ENCODE results near the gene SNX19. TPM values are rescaled to one million over a fixed set of nuclear protein-coding genes. Genes with fewer than 3 reads are reported as not detected.

SNX19 gene
- 10 to 100 TPM; 37.9 to 88.2 (median 72.0) TPM for total RNA-seq

GRCh38 chr11:130916238-130916855, at the start of gene SNX19:
SNX19 (minus strand) TSS chr11:130916479; CDS start chr11:130915939, 540 bp downstream.
- Histone ChIP-seq H3K36me3 (peaks cover 0 to 16% of the 10 kb centered on the region in 2 donors), H3K27ac (peak within 1 kb of the TSS; percentile 86 to 97 (median 92)), H3K4me1 (peaks cover 38 to 42% of the 10 kb centered on the region in 2 donors), H3K9me3 (no peaks in the 10 kb centered on the region), H3K27me3 (no peaks in the 10 kb centered on the region), H3K4me3 (peak within 1 kb of the TSS; percentile 79 to 99 (median 94))
- ATAC-seq, result peak; percentile 94 to 97
- DNase-seq, result peak; percentile 83 to 88
- in situ Hi-C loops (cut with MboI; ENCODE audit: low sequenced_read_pairs in 4 of 4) (loop anchor here (25.0 kb wide), 1 partner anchor 1029 kb away; the partner anchor contains the start of gene NFRKB (in 4 of the 4)), intact Hi-C loops (cut with DNase I; ENCODE audit: low total_unique reads) (loop anchor here (2.0 to 10.0 kb wide), 5 partner anchors 14 to 1022 kb away; partner anchors contain the start of genes NFRKB, PRDM10 and ZBTB44)
- TF ChIP-seq, protein P1, sequence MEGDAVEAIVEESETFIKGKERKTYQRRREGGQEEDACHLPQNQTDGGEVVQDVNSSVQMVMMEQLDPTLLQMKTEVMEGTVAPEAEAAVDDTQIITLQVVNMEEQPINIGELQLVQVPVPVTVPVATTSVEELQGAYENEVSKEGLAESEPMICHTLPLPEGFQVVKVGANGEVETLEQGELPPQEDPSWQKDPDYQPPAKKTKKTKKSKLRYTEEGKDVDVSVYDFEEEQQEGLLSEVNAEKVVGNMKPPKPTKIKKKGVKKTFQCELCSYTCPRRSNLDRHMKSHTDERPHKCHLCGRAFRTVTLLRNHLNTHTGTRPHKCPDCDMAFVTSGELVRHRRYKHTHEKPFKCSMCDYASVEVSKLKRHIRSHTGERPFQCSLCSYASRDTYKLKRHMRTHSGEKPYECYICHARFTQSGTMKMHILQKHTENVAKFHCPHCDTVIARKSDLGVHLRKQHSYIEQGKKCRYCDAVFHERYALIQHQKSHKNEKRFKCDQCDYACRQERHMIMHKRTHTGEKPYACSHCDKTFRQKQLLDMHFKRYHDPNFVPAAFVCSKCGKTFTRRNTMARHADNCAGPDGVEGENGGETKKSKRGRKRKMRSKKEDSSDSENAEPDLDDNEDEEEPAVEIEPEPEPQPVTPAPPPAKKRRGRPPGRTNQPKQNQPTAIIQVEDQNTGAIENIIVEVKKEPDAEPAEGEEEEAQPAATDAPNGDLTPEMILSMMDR (IDR thresholded peaks at IDR 0.05 in 4 of 5, conservative IDR thresholded peaks at IDR 0.05 in 1 of 5), result peak; percentile 87 to 98 (median 96)
- TF ChIP-seq POLR2A (IDR thresholded peaks at IDR 0.05), result peak; percentile 92 to 97

DNA sequence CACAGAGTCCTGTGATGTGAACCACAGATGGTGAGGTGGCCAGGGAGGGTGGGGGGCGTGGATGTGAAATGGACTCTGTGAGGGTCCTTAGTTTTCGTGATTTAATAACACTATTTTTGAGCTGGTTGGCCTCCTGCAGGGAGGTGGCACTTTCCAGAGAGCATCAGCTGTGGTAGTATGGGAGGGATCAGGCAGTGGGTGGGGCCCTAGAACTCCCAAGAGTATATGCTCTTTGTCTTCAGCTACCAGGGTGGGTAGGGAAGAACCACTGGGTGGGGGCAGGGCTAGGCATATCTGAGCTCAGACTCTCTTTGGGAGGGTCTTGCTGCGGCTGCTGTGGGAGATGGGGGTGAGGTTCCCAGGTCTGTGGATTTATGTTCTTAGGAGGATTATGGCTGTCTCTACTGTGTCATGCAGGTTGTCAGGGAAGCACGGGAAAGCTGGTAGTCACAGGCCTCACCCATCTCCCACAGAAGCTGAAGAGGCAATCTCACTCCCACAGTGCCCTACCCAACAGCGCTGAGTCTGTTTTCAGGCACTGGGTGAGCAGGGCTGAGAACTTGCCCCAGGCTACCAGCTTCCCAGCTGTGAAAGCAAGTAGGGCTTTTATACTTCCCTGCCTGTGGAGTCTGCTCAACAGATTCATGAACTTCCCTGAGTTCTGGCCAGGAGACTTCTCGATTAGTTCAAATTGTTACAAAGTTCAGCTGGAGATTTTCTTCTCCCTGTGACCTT, 47.9 kb upstream of the SNX19 start:
- Histone ChIP-seq H3K4me1 (no peaks in the 10 kb centered on the region), H3K36me3 (no peaks in the 10 kb centered on the region), H3K4me3 (no peak overlapping the region), H3K9me3 (no peaks in the 10 kb centered on the region), H3K27ac (no peak overlapping the region), H3K27me3 (no peaks in the 10 kb centered on the region)
- intact Hi-C loops (cut with DNase I; ENCODE audit: low total_unique reads), result no loop called here
- DNase-seq, result no peak
- in situ Hi-C loops (cut with MboI; ENCODE audit: low sequenced_read_pairs in 4 of 4), result no loop called here
- ATAC-seq, result no peak
- TF ChIP-seq, protein P1 (IDR thresholded peaks at IDR 0.05 in 4 of 5, conservative IDR thresholded peaks at IDR 0.05 in 1 of 5), result no peak
- TF ChIP-seq POLR2A (IDR thresholded peaks at IDR 0.05), result no peak

GRCh38 chr11:130947889-130948288, 31.6 kb upstream of the SNX19 start:
- TF ChIP-seq, protein P1 (IDR thresholded peaks at IDR 0.05 in 4 of 5, conservative IDR thresholded peaks at IDR 0.05 in 1 of 5), result no peak
- TF ChIP-seq POLR2A (IDR thresholded peaks at IDR 0.05), result no peak
- Histone ChIP-seq H3K4me1 (no peaks in the 10 kb centered on the region), H3K27me3 (peaks cover 0 to 3% (median 0%) of the 10 kb centered on the region in 3 donors), H3K4me3 (no peak overlapping the region), H3K9me3 (no peaks in the 10 kb centered on the region), H3K36me3 (no peaks in the 10 kb centered on the region), H3K27ac (no peak overlapping the region)
- ATAC-seq, result no peak
- intact Hi-C loops (cut with DNase I; ENCODE audit: low total_unique reads) (no loop called here), in situ Hi-C loops (cut with MboI; ENCODE audit: low sequenced_read_pairs in 4 of 4) (no loop called here)
- no peak for DNase-seq

DNA sequence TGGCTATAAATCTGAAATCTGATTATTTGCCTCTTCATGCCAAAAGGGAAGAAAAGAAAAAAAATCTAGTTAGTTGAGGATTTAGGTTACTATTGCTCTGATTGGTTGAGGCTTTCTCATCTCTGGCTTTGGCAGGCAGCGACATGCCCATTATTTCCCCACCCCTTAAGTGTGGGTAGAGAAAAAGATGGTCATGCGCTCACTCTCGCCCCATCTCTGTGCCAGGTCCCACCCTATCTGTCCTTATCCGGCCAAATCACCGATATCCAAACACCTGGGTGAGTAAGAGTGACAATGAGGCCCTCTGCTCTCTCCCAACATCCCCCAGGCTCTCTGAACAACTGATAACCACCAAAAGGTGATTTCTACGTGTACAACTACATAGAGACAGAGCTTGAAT, 31.2 kb upstream of the SNX19 start:
- in situ Hi-C loops (cut with MboI; ENCODE audit: low sequenced_read_pairs in 4 of 4), result no loop called here
- Histone ChIP-seq H3K4me3 (no peak overlapping the region), H3K4me1 (no peaks in the 10 kb centered on the region), H3K27me3 (peaks cover 0 to 3% (median 0%) of the 10 kb centered on the region in 3 donors), H3K9me3 (no peaks in the 10 kb centered on the region), H3K27ac (no peak overlapping the region), H3K36me3 (no peaks in the 10 kb centered on the region)
- DNase-seq (no peak), ATAC-seq (no peak)
- TF ChIP-seq, protein P1 (IDR thresholded peaks at IDR 0.05 in 4 of 5, conservative IDR thresholded peaks at IDR 0.05 in 1 of 5), result no peak
- no peak for TF ChIP-seq POLR2A (IDR thresholded peaks at IDR 0.05)
- intact Hi-C loops (cut with DNase I; ENCODE audit: low total_unique reads), result no loop called here

All from gastrocnemius medialis (tissue), 4 donors.